CD4-positive, alpha-beta T cell treated with Interleukin-17A for 1 hour (primary cell): ENCODE data around the gene HIPK2.
A peak's percentile ranks its signal among the peaks of the same experiment; 100 is the strongest.

ENCODE experiments used
- DNase-seq: peaks from one replicate; pipeline ENCODE4 v3.0.0-alpha.2; 2020

HIPK2 gene

GRCh38 chr7:139782932-139783331 lies 5.1 kb upstream of the HIPK2 start:
- DNase-seq: no peak

GRCh38 chr7:139777133-139777891 lies 486 bp downstream of the HIPK2 start:
- DNase-seq: peak; percentile 50

- DNase-seq: peak; percentile 35
These were observed 1.2 kb downstream of the HIPK2 start for GRCh38 chr7:139776486-139777132.

GRCh38 chr7:139775829-139776266 lies 1.9 kb downstream of the HIPK2 start:
- DNase-seq: peak; percentile 75

GRCh38 chr7:139774376-139774775 lies 3.4 kb downstream of the HIPK2 start:
- DNase-seq: no peak

- peak; percentile 20 for DNase-seq
These were observed 4.4 kb downstream of the HIPK2 start for GRCh38 chr7:139773371-139773770.

- DNase-seq: no peak
These were observed 4.9 kb downstream of the HIPK2 start for GRCh38 chr7:139772873-139773272.

GRCh38 chr7:139772115-139772514 lies 5.7 kb downstream of the HIPK2 start:
- no peak for DNase-seq

GRCh38 chr7:139771001-139771956 lies 6.5 kb downstream of the HIPK2 start:
- no peak for DNase-seq

- DNase-seq: no peak
These were observed 8.0 kb downstream of the HIPK2 start for GRCh38 chr7:139769761-139770160.

GRCh38 chr7:139769066-139769465 lies 8.7 kb downstream of the HIPK2 start:
- DNase-seq: no peak

GRCh38 chr7:139768249-139768824 lies 9.5 kb downstream of the HIPK2 start:
- peak; percentile 14 for DNase-seq

GRCh38 chr7:139767561-139767982 lies 10.2 kb downstream of the HIPK2 start:
- peak; percentile 46 for DNase-seq

GRCh38 chr7:139765143-139765542 lies 12.7 kb downstream of the HIPK2 start:
- no peak for DNase-seq

GRCh38 chr7:139763330-139763729 lies 14.5 kb downstream of the HIPK2 start:
- no peak for DNase-seq

GRCh38 chr7:139762886-139763285 lies 14.9 kb downstream of the HIPK2 start:
- DNase-seq: no peak

- no peak for DNase-seq
These were observed 19.4 kb downstream of the HIPK2 start for GRCh38 chr7:139758388-139758787.

GRCh38 chr7:139757968-139758367 lies 19.8 kb downstream of the HIPK2 start:
- no peak for DNase-seq

- DNase-seq: no peak
These were observed 24.1 kb downstream of the HIPK2 start for GRCh38 chr7:139753693-139754111.

GRCh38 chr7:139753081-139753692 lies 24.6 kb downstream of the HIPK2 start:
- no peak for DNase-seq

GRCh38 chr7:139752604-139753003 lies 25.2 kb downstream of the HIPK2 start:
- no peak for DNase-seq

GRCh38 chr7:139752148-139752547 lies 25.6 kb downstream of the HIPK2 start:
- no peak for DNase-seq
